H1 (cell line): Measurements from ENCODE around the gene HOXB3. TPM values are rescaled to one million over a fixed set of nuclear protein-coding genes. Genes with fewer than 3 reads are reported as not detected.

Experiments used
- CTCF ChIA-PET: fragments of 300-600 bp; sonication (Branson Sonifier 250); formaldehyde crosslinking; loops from one replicate; lab custom pipeline; 2021; ENCODE audit not compliant: partially characterized antibody; lab: Charles Lee
- POLR2A ChIA-PET: fragments of 300-600 bp; sonication (Branson Sonifier 250); formaldehyde crosslinking; loops from one replicate; lab custom pipeline; 2021; ENCODE audit warnings: inconsistent platforms; ENCODE audit not compliant: partially characterized antibody; lab: Charles Lee
- DNase-seq, 2 experiments: peaks; one replicate each; pipeline versions ENCODE4 v3.0.0 to v3.0.0-alpha.2; 2010 to 2022; ENCODE audit warnings: low spot score in 2 of 2, low read depth in 1 of 2, mixed read lengths in 1 of 2
- FAIRE-seq: peaks from 2 replicates; lab custom pipeline; 2011; peaks lifted over from hg19 to GRCh38; lab: Jason Lieb, UNC
- H2AFZ ChIP-seq: 2 replicates; pipeline ENCODE4 v1.8.1; 2012; ENCODE audit warnings: low read length, inconsistent platforms
- H2AK5ac ChIP-seq: 2 replicates; pipeline ENCODE4 v1.6.1; 2013; ENCODE audit warnings: low read depth, low read length
- H2BK120ac ChIP-seq: replicated peaks from 2 replicates; pipeline ENCODE3; 2013; ENCODE audit warnings: low read depth, low read length, inconsistent platforms
- H2BK12ac ChIP-seq: 2 replicates; pipeline ENCODE4 v1.6.1; 2013; ENCODE audit warnings: low read depth, low read length
- H2BK15ac ChIP-seq: 2 replicates; pipeline ENCODE4 v1.6.1; 2013; ENCODE audit warnings: low read length
- H2BK20ac ChIP-seq: 2 replicates; pipeline ENCODE4 v1.6.1; 2013; ENCODE audit warnings: low read length
- H2BK5ac ChIP-seq: 2 replicates; pipeline ENCODE4 v1.6.1; 2013; ENCODE audit warnings: low read depth, low read length
- H3K14ac ChIP-seq: 2 replicates; pipeline ENCODE4 v1.6.1; 2013; ENCODE audit warnings: inconsistent platforms; ENCODE audit not compliant: insufficient read length
- H3K18ac ChIP-seq: 2 replicates; pipeline ENCODE4 v1.6.1; 2013; ENCODE audit warnings: low read length; ENCODE audit errors: extremely low read depth
- H3K23ac ChIP-seq: 2 replicates; pipeline ENCODE4 v1.6.1; 2013; ENCODE audit warnings: inconsistent platforms; ENCODE audit not compliant: insufficient read length
- H3K23me2 ChIP-seq: 2 replicates; pipeline ENCODE4 v1.6.1; 2013; ENCODE audit warnings: low read depth, low read length
- H3K27ac ChIP-seq: 2 replicates; pipeline ENCODE4 v1.6.1; 2011; ENCODE audit warnings: low read depth, low read length, inconsistent platforms
- H3K27me3 ChIP-seq, 4 experiments: replicated peaks in 1 of 4; 1 replicate in 1 of 4; 2 replicates in 3 of 4; pipeline versions ENCODE4 v1.6.1 to v1.8.1; 2011 to 2013; ENCODE audit warnings: low read length in 3 of 4, mild to moderate bottlenecking in 3 of 4, inconsistent platforms in 2 of 4, mixed read lengths in 2 of 4, moderate library complexity in 1 of 4; ENCODE audit not compliant: control insufficient read depth in 3 of 4, insufficient read depth in 3 of 4; ENCODE audit errors: extremely low read depth in 1 of 4
- H3K36me3 ChIP-seq, 4 experiments: 2 replicates each; pipeline versions ENCODE4 v1.6.1 to v1.8.1; 2011 to 2013; ENCODE audit warnings: mild to moderate bottlenecking in 4 of 4, low read length in 3 of 4, moderate library complexity in 2 of 4, control low read depth in 1 of 4, inconsistent platforms in 1 of 4; ENCODE audit not compliant: insufficient read depth in 4 of 4, control insufficient read depth in 2 of 4
- H3K4ac ChIP-seq: replicated peaks from 2 replicates; pipeline ENCODE3; 2013; ENCODE audit warnings: low read length, low read depth, mixed read lengths, inconsistent platforms; ENCODE audit not compliant: insufficient read length
- H3K4me1 ChIP-seq, 4 experiments: replicated peaks in 1 of 4; 1 replicate in 1 of 4; 2 replicates in 3 of 4; pipeline versions ENCODE4 v1.6.1 to v1.8.1; 2011 to 2013; ENCODE audit warnings: low read length in 3 of 4, inconsistent platforms in 2 of 4, mixed read lengths in 1 of 4; ENCODE audit not compliant: insufficient read depth in 4 of 4, control insufficient read depth in 3 of 4
- H3K4me2 ChIP-seq, 2 experiments: 2 replicates each; pipeline versions ENCODE4 v1.6.1 to v1.8.1; 2011 to 2013; ENCODE audit warnings: low read depth in 2 of 2, low read length in 2 of 2, control low read depth in 1 of 2, inconsistent platforms in 1 of 2, mild to moderate bottlenecking in 1 of 2; ENCODE audit not compliant: insufficient read depth in 1 of 2
- H3K4me3 ChIP-seq, 4 experiments: fragments of 200-600, 300-600 bp in 1 of 4; sonication (generic), shearing (Covaris generic), sonication (Bioruptor Twin) in 1 of 4; 2 replicates each; pipeline versions ENCODE4 v1.5.1 to v1.8.1; 2011 to 2016; ENCODE audit warnings: low read length in 4 of 4, low read depth in 3 of 4, control low read depth in 2 of 4, inconsistent platforms in 2 of 4, mild to moderate bottlenecking in 2 of 4, mixed read lengths in 1 of 4, moderate library complexity in 1 of 4; ENCODE audit not compliant: insufficient read depth in 2 of 4; ENCODE audit errors: extremely low read depth in 1 of 4
- H3K56ac ChIP-seq: replicated peaks from 2 replicates; pipeline ENCODE3; 2013; ENCODE audit warnings: low read depth, mild to moderate bottlenecking, mixed read lengths, low read length, inconsistent platforms; ENCODE audit not compliant: insufficient read length
- H3K79me1 ChIP-seq: 2 replicates; pipeline ENCODE4 v1.6.1; 2013; ENCODE audit warnings: low read depth, low read length, control low read depth
- H3K79me2 ChIP-seq, 2 experiments: 2 replicates each; pipeline versions ENCODE4 v1.6.1 to v1.8.1; 2012 to 2013; ENCODE audit warnings: low read length in 2 of 2, mild to moderate bottlenecking in 2 of 2, inconsistent platforms in 1 of 2; ENCODE audit not compliant: insufficient read depth in 2 of 2, control insufficient read depth in 1 of 2
- H3K9ac ChIP-seq, 4 experiments: replicated peaks in 1 of 4; 1 replicate in 1 of 4; 2 replicates in 3 of 4; pipeline versions ENCODE4 v1.6.1 to v1.8.1; 2011 to 2013; ENCODE audit warnings: low read depth in 3 of 4, low read length in 3 of 4, control low read depth in 2 of 4, mild to moderate bottlenecking in 2 of 4, moderate library complexity in 2 of 4, inconsistent platforms in 1 of 4; ENCODE audit errors: extremely low read depth in 1 of 4
- H3K9me3 ChIP-seq, 2 experiments: 2 replicates each; pipeline versions ENCODE4 v1.6.1 to v1.8.1; 2012 to 2013; ENCODE audit warnings: mild to moderate bottlenecking in 2 of 2, moderate library complexity in 2 of 2, control low read depth in 1 of 2, inconsistent platforms in 1 of 2, low read depth in 1 of 2, low read length in 1 of 2, mixed read lengths in 1 of 2; ENCODE audit not compliant: insufficient read depth in 2 of 2
- H4K20me1 ChIP-seq, 2 experiments: replicated peaks in 1 of 2; 2 replicates each; pipeline versions ENCODE3 to v1.8.1; 2011 to 2013; ENCODE audit warnings: inconsistent platforms in 2 of 2, low read length in 2 of 2, mild to moderate bottlenecking in 1 of 2; ENCODE audit not compliant: insufficient read depth in 2 of 2, control insufficient read depth in 1 of 2
- H4K5ac ChIP-seq: 2 replicates; pipeline ENCODE4 v1.6.1; 2013; ENCODE audit warnings: low read length, low read depth, mixed read lengths, inconsistent platforms; ENCODE audit not compliant: insufficient read length
- H4K8ac ChIP-seq: 2 replicates; pipeline ENCODE4 v1.8.0; 2013; ENCODE audit warnings: mild to moderate bottlenecking, moderate library complexity, low read length, inconsistent platforms; ENCODE audit not compliant: insufficient read depth; ENCODE audit errors: extremely low read depth
- H4K91ac ChIP-seq: replicated peaks from 2 replicates; pipeline ENCODE3; 2013; ENCODE audit warnings: low read length, mixed read lengths, inconsistent platforms; ENCODE audit not compliant: insufficient read length
- EZH2 ChIP-seq: fragments of 200-600 bp; sonication (generic); IDR thresholded peaks from 2 replicates; pipeline ENCODE4 v1.7.1; 2012; ENCODE audit warnings: low read depth, mild to moderate bottlenecking, moderate library complexity, low read length, inconsistent platforms; ENCODE audit not compliant: severe bottlenecking
- SUZ12 ChIP-seq: fragments of 200-600 bp; sonication (generic); IDR thresholded peaks from 2 replicates; pipeline ENCODE4 v1.6.1; 2012; ENCODE audit warnings: mild to moderate bottlenecking, inconsistent platforms, low read length, moderate library complexity, mixed read lengths
- WGBS, 2 experiments: shearing (Covaris generic) in 1 of 2; methylation state at CpG; one replicate each; pipeline versions ENCODE4 v1.1.6 to v1.1.7; 2013 to 2015; ENCODE audit warnings: low lambda C conversion rate in 2 of 2, mixed read lengths in 2 of 2, inconsistent platforms in 1 of 2, low coverage in 1 of 2, missing lambda C conversion rate in 1 of 2; ENCODE audit not compliant: insufficient replicate concordance in 2 of 2, insufficient coverage in 1 of 2, insufficient read length in 1 of 2; ENCODE audit errors: extremely low coverage in 1 of 2, missing lambda C conversion rate in 1 of 2; 5-methylcytosine and 5-hydroxymethylcytosine counted together
- polyA plus RNA-seq, 7 experiments: library from polyadenylated mRNA; depleted of rRNA in 3 of 7; stranded (reverse) in 5 of 7; unstranded in 2 of 7; fragments of >200 nt in 5 of 7; fragments of 200-250 nt in 2 of 7; gene quantifications; 1 replicate in 5 of 7; 2 replicates in 1 of 7; 4 replicates in 1 of 7; pipeline versions ENCODE4 v1.2.1 to v1.2.3, GENCODE V29; 2011 to 2013; ENCODE audit warnings: missing spikeins in 2 of 7, mixed read lengths in 2 of 7
- total RNA-seq: library from RNA; stranded (reverse); fragmentation: NEBNext Ultra II Directional; extraction: Animal tissue kit (Norgen Biotek cat#: 25700); gene quantifications from 2 replicates; pipeline ENCODE4 v1.2.1, GENCODE V29; 2021
- TF ChIP-seq, protein P1 (sequence below): IDR thresholded peaks from 2 replicates; pipeline ENCODE4 v1.6.1; 2012; ENCODE audit warnings: low read length, inconsistent platforms

Gene HOXB3
- total and polyA plus RNA-seq, 2 of the 8 experiments (the other 6 are each of a cell fraction or from before 2014, with no cell fraction given): not detected

DNA sequence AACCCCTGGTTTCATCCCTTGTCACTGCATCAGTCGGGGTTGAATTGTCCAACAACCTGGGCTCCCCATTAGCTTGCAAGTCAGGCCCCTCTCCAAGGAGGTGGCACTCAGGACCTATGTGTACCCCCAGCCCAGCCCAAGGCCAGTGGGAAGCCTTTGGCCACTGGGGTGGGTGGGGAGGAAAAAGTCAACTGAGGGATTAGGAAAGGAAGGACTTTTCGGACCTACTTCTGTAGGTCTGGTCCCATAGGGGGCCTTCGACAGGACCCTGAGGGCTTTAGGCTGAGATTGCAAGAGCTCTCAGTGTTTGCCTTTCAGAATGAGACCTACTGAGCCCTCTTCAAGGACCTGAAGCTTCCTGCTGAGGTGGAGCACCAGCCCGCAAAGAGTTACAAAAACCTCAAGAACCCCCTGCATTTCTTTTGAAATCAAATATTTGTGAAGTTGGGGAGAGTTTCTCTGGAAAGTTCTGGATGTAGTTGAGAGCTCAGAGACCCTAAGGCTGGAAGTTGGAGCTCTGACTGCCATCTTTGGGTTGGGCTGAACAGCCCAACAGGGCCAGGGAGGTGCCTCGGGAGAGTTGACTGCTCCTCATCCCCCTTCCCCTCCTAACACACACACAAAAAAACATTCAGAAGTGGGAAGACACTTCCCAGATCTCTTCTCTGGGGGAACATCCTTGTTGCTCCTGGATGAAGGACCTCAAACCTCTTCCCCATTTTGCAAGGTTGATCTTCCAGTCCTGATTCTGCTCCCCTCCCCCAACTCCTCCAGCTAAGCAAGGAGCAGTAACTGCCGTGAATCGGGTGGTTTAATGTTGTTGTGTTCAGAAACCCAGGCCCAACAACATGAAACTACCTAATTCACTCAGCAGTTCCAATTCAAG is 41.9 kb upstream of the HOXB3 start:
- WGBS, 2 experiments: 28% methylated on average over 7 of the region's 7 CpGs; no CpG with 5 or more reads in 1 of the 2 experiments
- Histone ChIP-seq H4K20me1 (peaks cover 44 to 45% of the 10 kb centered on the region in 2 experiments), H3K79me2 (no peaks in the 10 kb centered on the region), H3K9me3 (no peaks in the 10 kb centered on the region), H2BK15ac (no peak overlapping the region), H3K56ac (no peak overlapping the region), H2BK120ac (no peak overlapping the region), H3K9ac (no peak overlapping the region), H3K18ac (peak overlapping the region; percentile 48; the same call in 1 of the 2 replicates), H4K5ac (no peak overlapping the region), H4K8ac (no peak overlapping the region), H3K27me3 (peaks cover 97 to 100% (median 99%) of the 10 kb centered on the region in 4 experiments), H2BK5ac (no peak overlapping the region), H3K14ac (no peak overlapping the region), H3K4me2 (no peak overlapping the region), H3K36me3 (no peaks in the 10 kb centered on the region; a peak in 1 of 8 replicates), H2AK5ac (peak overlapping the region; percentile 65; the same call in 1 of the 2 replicates), H3K27ac (no peak overlapping the region), H3K79me1 (no peaks in the 10 kb centered on the region), H3K23ac (no peak overlapping the region), H4K91ac (no peak overlapping the region), H2BK20ac (no peak overlapping the region), H3K4ac (no peak overlapping the region), H3K4me1 (peaks cover 0 to 5% (median 2%) of the 10 kb centered on the region in 4 experiments; a peak in 4 of 7 replicates), H3K4me3 (no peak overlapping the region), H3K23me2 (0 out of 2 replicates have a peak, but pooled peaks cover 2% of the 10 kb centered on the region), H2BK12ac (peak overlapping the region; percentile 68), H2AFZ (no peak overlapping the region)
- CTCF ChIA-PET: interaction anchor here (0.7 to 1.9 kb wide), 14 partner anchors 9 to 247 kb away, joined by 3 to 5 read pairs (median 3); no protein-coding TSS in a partner anchor
- TF ChIP-seq EZH2: peak; percentile 49
- TF ChIP-seq, protein P1, sequence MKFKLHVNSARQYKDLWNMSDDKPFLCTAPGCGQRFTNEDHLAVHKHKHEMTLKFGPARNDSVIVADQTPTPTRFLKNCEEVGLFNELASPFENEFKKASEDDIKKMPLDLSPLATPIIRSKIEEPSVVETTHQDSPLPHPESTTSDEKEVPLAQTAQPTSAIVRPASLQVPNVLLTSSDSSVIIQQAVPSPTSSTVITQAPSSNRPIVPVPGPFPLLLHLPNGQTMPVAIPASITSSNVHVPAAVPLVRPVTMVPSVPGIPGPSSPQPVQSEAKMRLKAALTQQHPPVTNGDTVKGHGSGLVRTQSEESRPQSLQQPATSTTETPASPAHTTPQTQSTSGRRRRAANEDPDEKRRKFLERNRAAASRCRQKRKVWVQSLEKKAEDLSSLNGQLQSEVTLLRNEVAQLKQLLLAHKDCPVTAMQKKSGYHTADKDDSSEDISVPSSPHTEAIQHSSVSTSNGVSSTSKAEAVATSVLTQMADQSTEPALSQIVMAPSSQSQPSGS: no peak
- peak; percentile 67 for TF ChIP-seq SUZ12
- POLR2A ChIA-PET: interaction anchor here (0.7 to 1.0 kb wide), 2 partner anchors 9 to 107 kb away, joined by 3 read pairs; no protein-coding TSS in a partner anchor
- DNase-seq: no peak
- no peak for FAIRE-seq
